HG03135 (cell line): ENCODE results near the gene ADAMTSL2.

Experiments
- ATAC-seq: cut with Tn5 transposase; IDR thresholded peaks from one replicate; pipeline ENCODE4 v1.9.1; 2021; ENCODE audit warnings: mild to moderate bottlenecking, moderate library complexity; ENCODE audit not compliant: unreplicated experiment

The ADAMTSL2 gene

DNA sequence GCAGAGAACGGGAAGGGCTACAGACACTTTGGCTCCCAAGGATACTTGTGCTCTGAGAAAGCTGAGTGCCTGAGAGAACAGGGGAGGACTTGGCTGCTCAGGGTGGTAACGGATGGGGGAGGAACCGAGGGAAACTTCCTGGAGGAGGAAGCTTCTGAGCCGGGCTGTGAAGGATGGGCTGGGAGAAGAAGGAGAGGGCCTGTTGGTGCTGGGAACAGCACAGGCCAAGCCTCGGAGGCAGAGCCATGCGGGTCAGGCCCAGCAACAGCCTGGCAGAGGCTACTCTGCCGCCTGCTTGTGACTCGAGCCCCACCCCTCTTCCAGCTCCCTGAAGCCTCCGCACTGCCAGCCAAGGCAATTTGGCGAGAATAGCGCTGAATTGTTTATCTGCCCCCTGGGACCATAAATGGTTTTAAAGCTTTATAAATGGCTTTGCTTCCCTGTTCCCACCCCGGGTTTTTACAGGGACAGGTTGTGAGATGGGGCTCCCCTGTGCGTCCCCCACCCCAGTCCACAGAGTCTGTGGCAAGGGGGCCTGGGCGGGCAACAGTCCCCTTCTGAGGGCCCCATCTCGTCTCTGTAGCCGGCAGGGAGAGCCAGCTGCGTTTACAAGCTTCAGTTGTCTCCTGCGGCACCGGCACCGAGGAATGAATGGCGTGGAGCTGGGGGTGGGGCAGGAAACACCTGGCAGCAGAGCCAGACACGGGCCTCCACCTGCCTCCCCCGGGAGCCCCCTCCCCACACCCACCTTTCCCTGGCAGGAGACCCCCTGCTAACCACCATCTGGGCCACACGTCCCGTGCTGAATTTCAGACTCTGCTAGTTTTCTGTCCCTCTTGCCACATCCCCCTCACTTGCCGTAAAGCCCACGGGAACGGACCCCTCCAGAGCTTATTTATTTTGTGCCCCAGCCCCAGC is 50.3 kb downstream of the ADAMTSL2 start:
- no peak for ATAC-seq

DNA sequence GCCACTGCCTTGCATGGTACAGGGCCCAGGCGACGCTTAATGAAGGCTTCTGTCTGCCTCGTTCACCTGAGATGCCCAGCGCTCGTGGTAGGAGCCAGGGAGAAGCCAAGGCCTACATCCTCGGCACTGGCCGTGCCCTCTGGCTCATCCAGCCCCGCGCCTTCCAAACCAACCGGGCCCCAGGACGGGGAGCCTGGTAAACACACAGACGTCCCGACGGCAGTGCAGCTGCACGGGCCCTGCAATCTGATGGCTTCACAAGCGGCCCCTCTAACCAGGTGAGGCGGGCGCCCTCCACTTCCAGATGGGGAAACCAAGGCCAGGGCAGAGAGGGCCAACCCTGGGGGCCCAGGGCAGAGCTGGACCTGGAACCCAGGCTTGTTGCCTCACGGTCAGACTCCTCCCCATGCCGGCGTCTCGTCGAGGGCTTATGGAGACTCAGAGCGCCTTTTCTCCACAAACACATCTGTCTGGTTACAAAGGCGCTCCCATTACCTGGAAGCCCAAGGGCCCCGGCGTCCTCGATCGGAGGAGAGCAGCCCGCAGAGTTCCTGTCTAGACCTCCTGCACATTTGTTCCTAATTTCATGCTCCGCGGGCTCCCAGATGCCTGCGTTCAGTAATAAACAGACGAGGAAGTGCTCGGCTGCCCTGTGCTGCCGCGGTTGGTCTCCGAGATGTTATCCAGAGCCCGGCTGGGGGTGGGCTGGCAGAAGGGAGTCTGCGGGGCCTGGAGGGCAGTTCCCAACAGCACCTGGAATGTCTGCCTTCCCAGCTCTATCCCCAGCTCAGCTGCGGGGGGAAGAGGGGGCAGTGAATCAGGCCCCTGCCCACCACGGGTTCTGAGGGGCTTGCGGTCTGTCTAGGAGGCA is 51.2 kb downstream of the ADAMTSL2 start:
- ATAC-seq = no peak

DNA sequence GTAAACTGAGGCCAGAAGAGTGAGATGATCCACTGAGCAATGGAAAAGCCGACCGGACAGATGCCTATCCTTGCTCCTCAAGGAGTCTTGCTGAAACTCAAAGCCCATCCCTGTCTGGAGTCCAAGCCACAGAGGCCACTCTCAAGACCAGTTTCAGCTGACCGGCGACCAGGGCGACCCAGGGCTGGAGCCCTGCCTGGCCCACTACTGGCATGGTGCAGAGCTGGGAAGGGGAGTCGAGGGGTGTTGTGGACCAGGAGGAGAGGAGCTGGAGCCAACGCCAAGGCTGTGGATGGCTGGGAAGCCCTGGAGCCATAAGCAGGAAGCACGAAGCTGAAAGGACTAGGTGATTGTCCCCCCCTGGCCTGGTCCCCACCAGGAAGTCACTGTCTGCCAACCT is 52.5 kb downstream of the ADAMTSL2 start:
- no peak for ATAC-seq

DNA sequence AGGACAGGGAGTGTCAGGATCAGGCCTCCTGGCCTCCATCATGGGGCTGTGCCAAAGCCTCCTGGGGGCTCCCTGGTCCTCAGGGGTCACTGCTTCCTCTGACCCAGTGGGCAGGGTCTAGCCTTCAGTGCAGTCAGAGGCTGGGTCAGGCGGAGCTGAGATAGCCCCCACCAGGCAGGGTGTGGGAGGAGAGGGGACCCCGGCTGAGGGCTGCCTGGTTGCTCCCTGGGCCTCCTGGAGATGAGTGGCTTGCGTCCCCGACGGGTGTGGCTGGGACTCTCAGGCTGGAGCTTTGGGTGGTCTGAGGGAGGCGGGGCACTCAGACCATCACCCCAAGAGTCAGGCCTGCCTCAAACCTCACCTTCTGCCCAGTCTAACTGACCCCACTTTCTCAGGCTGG is 53.0 kb downstream of the ADAMTSL2 start:
- no peak for ATAC-seq

DNA sequence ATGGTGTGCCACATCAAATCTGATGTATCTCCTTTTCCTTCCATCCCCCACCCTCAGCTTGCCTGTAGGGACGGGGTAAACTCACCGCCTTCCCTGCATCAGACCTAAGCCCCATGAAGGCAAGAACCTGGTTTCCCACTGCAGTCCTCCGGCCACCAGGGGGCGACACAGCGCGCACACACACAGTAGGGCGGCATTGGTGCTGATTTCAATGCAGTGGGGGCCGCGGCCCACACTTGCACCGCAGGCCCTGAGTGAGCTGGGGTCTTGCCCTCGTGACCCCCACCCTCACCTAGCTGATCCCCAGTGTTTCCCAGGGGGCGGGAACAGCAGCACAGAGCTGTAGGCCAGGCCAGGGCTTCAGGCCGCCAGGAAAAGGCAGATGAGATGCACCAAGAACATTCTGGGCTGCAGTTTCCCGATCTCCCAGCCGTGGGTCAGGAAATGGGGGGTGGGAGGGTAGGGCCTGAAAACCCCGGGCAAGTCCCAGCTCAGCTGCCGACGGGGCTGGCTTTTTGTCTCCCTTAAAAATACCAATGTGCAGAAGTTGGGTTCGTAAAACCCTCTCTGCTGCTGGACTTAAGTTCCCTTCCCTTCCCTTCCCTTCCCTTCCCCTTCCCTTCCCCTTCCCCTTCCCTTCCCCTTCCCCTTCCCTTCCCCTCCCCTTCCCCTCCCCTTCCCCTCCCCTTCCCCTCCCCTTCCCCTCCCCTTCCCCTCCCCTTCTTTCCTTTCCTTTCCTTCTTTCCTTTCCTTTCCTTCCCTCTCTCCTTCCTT is 55.1 kb downstream of the ADAMTSL2 start:
- no peak for ATAC-seq

DNA sequence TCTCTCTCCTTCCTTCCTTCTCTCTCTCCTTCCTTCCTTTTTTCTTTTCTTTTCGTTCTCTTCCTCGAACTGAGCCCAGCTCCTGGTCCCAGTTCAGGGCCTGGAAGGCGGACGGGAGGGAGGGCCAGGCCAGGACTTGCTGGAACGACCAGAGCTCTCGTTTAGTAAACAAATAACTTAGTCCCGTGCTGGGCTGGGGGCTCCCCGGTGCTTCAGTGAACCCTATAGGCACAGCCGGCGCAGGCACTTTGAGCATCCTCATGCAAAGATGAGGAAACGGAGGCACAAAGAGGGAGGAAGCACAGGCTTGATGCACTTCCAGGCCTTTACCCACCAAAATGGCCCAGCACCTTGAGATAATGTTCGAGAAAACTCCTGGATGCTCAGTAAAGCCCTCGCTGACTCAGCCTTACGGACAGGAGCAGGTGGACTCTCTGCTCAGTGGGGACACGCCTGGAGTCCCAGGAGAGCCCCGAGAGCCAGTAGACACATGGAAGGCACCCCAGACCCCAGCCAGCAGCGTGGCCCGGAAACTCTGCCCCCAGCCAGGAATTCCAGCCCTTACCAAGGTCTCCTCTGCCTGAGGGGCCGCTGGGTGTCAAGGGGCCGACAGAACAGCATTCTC is 55.8 kb downstream of the ADAMTSL2 start:
- ATAC-seq = no peak

DNA sequence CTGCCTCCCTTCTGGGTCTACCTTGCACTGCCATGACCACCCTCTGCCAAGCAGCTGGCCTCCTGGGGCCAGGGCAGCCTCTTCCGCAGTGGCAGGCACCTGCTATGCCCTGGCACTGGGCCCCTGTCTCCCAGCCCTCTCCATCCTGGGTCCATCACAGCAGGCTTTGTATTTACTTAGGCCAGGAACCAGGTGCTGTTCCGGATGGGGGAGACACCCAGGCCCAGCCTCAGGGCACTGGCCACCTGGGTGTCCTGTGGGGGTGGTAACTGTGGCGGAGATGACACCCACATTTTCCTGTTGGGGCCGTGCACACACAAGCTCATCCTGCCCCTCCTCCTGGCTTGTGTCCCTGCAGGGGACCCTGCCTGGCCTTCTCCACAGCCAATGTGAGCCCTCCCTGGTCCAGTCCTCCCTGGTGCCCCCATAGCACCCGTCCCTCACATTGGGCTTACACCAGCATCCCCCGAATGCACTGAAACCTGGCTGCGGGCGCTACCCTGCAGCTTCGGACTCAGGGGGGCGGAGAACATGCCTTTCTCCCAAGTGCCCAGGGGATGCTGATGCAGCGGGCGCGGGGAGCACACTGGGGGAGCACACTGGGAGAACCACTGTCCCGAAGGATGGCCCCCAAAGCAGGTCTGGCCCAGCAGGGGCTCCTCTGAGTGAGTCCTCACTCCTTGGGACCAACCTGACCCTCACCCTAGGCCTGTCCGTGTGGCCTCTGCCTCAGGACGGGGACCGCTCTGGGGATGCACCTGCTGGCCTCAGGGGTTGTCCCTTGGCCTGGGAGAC is 56.8 kb downstream of the ADAMTSL2 start:
- ATAC-seq = no peak

DNA sequence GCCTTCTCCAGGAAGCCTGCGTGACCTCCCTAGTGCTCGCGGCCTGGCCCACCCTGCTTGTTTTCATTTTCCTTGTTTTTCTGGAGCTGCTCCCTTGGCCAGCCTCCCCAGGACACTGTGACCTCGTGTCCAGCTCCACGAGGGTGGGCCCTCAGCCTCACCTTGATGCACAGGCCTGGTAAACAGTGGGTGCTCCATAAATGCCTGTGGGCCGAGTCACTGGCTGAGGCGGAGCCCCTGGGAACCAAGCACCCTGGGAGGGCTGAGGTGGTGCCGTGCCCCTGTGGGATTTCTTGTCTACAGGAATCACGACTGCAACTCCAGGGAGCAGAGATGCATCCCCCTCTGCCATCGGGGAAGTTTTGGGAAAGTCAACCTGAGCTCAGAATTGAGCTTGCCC is 57.5 kb downstream of the ADAMTSL2 start:
- no peak for ATAC-seq

DNA sequence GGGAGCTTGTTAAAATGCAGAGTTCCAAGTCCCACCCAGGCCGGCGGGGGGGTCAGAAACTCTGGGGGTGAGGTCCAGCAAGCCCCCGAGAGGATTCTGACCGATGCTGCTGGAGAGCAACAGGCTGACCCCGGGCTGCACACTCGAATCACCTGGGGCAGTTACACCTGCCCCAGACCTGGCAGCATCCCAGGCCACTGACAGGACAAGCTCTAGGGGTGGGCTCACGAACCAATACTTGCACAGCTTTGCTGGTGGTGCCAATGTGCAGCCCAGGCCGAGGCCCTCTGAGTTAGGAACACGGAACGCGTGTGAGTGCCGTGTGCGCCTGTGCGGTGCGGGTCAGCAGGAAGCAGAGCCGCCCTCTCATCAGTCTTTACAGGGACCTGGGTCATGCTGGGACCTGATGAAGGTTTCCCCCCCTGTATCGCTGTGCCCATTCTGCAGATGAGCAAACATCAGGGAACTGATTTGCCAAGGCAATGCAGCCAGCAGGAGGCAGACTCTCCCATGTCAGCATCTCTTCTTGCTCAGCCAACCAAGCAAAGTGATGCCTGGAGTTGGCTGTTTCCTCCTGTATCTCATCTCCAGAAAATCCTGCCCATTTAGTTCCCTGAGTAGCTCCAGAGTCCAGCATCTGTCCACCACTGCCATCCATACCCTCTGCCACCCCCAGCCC is 58.4 kb downstream of the ADAMTSL2 start:
- ATAC-seq = no peak

DNA sequence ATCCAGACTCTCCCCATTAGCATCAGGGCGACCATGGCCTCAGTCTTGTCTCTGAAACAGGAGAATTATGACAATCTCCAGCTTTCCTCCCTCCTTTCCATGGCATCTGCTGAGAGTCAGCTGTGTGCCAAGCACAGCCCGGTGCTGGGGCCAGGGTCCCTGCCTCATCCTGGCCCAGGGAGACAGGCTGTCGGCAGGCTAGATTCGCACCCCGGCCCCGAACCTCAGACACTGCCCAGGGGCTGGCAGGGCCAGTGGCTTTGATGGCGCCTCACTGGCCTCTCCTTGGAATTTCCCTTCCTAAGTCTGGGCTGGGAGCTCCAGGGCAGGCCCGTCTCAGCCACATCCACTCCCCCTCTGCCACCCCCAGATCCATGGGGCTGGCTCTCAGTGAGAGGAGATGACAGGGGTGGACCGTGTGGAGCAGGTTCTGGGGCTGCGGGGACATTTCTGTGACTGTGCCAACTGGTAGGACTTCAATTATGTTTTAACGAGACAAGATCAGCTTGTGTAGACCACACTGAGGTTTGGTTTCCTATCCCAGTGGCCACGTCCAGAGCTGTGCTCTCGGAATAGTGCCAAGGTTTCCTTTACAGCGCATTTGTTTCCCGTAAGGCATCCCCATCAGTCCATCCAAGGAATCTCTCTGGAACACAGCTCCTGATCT is 59.2 kb downstream of the ADAMTSL2 start:
- no peak for ATAC-seq

DNA sequence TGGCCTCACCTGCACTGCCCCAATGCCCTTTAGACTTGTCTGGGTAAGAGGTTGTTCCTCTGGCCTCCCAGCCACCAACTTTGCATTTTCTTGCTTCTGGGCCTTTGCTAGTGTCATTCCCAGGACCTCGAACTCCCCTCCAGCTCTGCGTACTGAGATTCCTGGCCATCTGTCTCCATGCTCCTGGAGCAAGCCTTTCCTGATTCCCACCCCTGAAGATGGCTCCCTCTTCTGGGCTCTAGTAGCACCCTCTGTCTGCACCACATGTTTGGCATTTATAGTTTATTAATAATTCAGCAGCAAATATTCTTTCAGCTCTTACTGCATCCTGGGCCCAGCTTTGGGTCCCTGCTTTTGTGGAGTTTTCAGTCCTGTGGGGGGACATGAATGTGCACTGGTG is 59.8 kb downstream of the ADAMTSL2 start:
- ATAC-seq = no peak

DNA sequence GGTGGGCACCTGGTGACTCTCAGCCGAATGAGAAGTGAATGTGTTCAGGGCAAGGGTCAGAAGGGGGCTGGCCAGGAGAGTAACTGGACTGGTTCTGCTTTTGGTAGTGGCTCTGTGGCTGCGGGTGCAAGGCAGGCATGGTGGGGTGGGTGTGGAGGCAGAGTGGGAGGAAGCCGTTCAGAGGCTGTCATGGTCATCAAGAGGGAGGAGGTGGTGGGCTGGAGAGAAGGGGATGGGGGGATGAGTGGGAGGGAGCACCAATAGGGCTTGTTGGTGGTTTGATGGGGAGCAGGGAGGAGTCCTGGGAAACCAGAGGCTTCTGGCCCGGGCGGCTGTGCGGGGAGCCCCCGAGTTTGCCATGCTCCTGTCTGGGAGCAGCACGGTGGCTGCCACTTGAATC is 61.4 kb downstream of the ADAMTSL2 start:
- ATAC-seq = no peak

DNA sequence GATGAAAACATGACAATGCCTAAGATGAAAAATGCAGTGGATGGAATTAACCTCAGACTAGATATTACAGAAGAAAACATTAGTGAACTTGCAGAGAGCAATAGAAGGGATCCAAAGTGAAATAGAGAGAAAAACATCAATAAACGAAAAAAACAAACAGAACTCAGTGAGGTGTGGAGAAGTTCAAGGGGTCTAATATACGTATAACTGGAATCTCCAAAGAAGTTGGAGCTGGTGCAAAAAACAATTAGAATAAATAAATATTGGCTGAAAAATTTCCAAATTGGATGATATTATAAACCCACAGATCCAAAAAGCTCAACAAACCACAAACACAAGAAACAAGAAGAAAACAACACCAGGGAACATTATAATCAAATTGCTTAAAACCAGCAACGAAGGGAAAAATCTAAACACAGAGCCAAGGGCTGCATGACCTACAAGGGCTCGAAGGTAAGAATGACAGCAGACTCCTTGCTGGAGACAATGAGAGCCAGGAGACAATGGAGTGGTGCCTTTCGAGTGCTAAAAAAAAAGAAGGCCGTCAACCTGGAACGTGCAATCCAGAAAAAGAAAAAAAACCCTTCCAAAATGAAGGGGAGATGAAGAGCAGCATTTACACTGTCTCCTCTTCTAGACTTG is 62.9 kb downstream of the ADAMTSL2 start:
- no peak for ATAC-seq

DNA sequence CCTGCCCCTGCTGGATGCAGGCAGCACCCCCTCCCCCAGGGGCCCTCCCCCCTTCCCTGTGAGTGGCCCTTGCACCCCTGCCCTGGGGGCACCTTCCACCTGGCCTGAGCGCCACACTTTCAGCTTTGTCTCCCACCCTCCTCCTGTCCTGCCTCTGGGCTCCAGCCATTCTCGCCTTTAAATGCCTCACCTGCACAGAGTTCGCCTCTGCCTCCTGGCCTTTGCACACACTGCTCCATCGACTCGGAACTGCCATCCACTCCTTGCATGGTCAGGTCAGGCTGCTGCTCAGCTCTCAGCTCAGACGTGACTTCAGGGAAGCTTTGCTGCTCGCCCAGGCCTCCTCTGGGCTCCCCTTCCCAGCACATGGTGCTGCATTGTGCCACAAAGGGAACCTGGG is 64.5 kb downstream of the ADAMTSL2 start:
- ATAC-seq = no peak

DNA sequence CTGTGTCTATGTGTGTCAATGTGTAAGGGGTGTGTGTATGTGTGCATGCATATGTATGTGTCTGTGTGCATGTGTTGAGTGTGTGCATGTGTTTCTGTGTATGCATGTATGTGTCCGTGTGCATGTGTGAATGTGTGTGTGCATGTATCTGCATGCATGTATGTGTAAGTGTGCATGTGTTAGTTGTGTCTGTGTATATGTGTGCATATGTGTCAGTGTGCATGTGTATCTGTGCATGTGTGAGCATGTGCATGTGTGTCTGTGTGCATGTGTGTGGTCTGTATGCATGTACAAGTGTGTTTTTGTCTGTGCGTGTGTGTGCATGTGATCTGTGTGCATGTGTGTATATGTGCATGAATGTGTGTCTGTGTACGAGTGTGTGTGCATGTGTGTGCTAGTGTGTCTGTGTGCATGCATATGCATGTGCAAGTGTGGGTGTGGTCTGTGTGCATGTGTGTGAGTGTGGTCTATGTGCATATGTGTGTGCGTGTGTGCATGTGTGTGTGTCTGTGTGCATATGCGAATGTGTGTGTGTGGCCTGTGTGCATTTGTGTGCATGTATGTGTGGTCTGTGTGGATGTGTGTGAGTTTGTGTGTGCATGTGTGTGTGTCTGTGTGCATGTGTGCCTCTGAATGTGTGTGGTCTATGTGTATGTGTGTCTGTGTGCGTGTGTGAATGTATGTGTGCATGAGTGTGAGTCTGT is 65.1 kb downstream of the ADAMTSL2 start:
- ATAC-seq = no peak

DNA sequence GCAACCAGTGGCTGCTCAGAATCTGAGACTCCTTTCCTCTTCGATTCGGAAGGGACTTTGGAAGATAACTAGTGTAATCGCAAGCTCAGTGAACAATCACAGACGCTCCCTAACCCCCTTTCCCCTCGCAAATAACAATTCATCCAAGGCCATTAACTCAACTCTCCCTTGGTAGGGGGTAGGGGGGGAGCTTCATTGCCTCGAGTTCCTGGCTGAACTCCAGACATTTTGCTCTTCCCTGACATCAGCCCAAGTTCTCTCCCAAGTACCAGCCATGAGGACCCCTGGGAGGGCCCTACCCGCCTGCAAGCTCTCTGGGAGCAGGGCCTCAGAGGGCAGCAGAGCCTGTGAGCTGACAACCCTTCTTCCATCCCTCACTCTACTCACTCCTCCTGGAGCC is 66.2 kb downstream of the ADAMTSL2 start:
- ATAC-seq = no peak

DNA sequence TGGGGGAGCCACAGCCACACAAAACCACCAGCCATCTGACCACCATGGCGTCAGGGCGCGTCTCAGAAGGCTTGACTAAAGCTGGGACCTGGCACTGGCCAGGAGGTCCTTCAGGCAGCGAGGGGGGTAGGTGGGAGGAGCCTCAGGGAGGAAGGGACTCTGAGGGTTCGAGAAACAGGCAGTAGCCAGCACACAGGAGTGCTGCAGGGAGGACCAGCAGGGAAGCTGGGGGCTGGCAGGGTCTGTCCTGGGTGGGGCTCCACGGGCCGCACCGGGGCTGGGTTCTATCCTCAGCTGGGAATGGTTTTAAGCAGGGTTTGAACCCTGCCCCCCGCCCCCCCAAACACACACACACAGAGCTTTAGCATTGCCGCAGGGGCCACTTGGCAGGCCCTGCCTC is 67.2 kb downstream of the ADAMTSL2 start:
- ATAC-seq = no peak

DNA sequence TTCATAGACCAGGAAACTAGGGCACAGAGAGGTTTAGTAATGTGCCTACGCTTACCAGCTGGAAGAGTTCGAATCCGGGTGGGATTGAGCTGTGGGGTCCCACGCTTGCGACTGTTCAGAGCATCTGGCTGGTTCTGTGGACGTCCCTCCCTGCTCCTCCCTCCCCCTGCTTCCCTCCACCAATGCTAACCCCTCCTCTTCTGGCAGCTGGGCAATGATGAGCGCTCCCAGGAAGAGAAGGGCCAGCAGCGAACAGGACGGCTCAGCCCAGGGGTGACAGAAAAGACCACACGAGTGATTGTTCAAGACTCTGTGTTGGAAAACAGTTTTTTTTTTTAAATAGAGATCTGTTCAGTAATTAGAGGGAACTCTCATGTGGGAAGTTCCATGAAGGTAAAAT is 67.8 kb downstream of the ADAMTSL2 start:
- no peak for ATAC-seq
